PC-9 (cell line): Measurements from ENCODE around the gene NAE1. TPM values are rescaled to one million over a fixed set of nuclear protein-coding genes. Genes with fewer than 3 reads are reported as not detected.

Experiments used
- BruUV-seq: library from RNA; stranded (reverse); fragments of 400-500 nt; replicated peaks from 2 replicates; lab custom pipeline; 2021; lab: Mats Ljungman, UMichigan
- CTCF ChIA-PET: fragments of 300-600 bp; sonication (Branson Sonifier 250); formaldehyde crosslinking; loops from one replicate; lab custom pipeline; 2022; ENCODE audit warnings: antibody characterized with exemption; lab: Charles Lee
- POLR2A ChIA-PET: fragments of 300-600 bp; sonication (Branson Sonifier 250); formaldehyde crosslinking; loops from one replicate; lab custom pipeline; 2022; ENCODE audit warnings: antibody characterized with exemption; ENCODE audit not compliant: unreplicated experiment; lab: Charles Lee
- DNase-seq, 2 experiments: peaks; one replicate each; pipeline versions ENCODE4 v3.0.0 to v3.0.0-alpha.2; 2015 to 2022; ENCODE audit warnings: mixed read lengths in 1 of 2
- H2AFZ ChIP-seq: fragments of 200-600 bp; sonication (generic); 2 replicates; pipeline ENCODE4 v1.8.1; 2017; ENCODE audit warnings: antibody characterized with exemption
- H3F3A ChIP-seq: fragments of 200-600 bp; sonication (generic); 2 replicates; pipeline ENCODE4 v1.8.1; 2017; ENCODE audit warnings: antibody characterized with exemption, mild to moderate bottlenecking, low read depth; ENCODE audit not compliant: insufficient read depth
- H3K27ac ChIP-seq: fragments of 200-600 bp; sonication (generic); 2 replicates; pipeline ENCODE4 v1.6.1; 2016; ENCODE audit warnings: mixed run types
- H3K27me3 ChIP-seq: fragments of 200-600 bp; sonication (generic); 2 replicates; pipeline ENCODE4 v1.6.1; 2016; ENCODE audit warnings: low read depth, mixed run types; ENCODE audit not compliant: insufficient read depth
- H3K36me3 ChIP-seq: fragments of 200-600 bp; sonication (generic); 2 replicates; pipeline ENCODE4 v1.6.1; 2016; ENCODE audit warnings: low read depth, mixed run types
- H3K4me1 ChIP-seq: fragments of 200-600 bp; sonication (generic); replicated peaks from 2 replicates; pipeline ENCODE4 v1.6.1; 2016; ENCODE audit warnings: mixed run types; ENCODE audit not compliant: insufficient read depth
- H3K4me2 ChIP-seq: fragments of 200-600 bp; sonication (generic); 2 replicates; pipeline ENCODE4 v1.6.1; 2017; ENCODE audit warnings: mixed run types
- H3K4me3 ChIP-seq: fragments of 200-600 bp; sonication (generic); 2 replicates; pipeline ENCODE4 v1.6.1; 2016; ENCODE audit warnings: mixed run types
- H3K79me2 ChIP-seq: fragments of 200-600 bp; sonication (generic); 2 replicates; pipeline ENCODE4 v1.6.1; 2017; ENCODE audit warnings: low read depth, mixed run types
- H3K9me2 ChIP-seq: fragments of 200-600 bp; sonication (generic); 2 replicates; pipeline ENCODE4 v1.8.1; 2017; ENCODE audit warnings: mild to moderate bottlenecking; ENCODE audit not compliant: insufficient read depth
- H3K9me3 ChIP-seq: fragments of 200-600 bp; sonication (generic); 2 replicates; pipeline ENCODE4 v1.8.1; 2016; ENCODE audit warnings: low read depth; ENCODE audit not compliant: insufficient read depth
- H4K20me1 ChIP-seq: fragments of 200-600 bp; sonication (generic); 2 replicates; pipeline ENCODE4 v1.8.1; 2017; ENCODE audit not compliant: insufficient read depth
- EZH2 ChIP-seq: fragments of 200-600 bp; sonication (generic); IDR thresholded peaks from 2 replicates; pipeline ENCODE4 v1.8.0; 2017; ENCODE audit warnings: antibody characterized with exemption, low read depth
- intact Hi-C: fragments of 100-400 bp; cut with micrococcal nuclease; formaldehyde crosslinking; loops from one replicate; pipeline ENCODE4 v1.10.0; 2022; ENCODE audit not compliant: unreplicated experiment
- total RNA-seq: library from RNA; stranded (reverse); gene quantifications from 2 replicates; pipeline ENCODE4 v1.2.3, GENCODE V29; 2021
- TF ChIP-seq, protein P1 (sequence below): fragments of 200-600 bp; sonication (generic); conservative IDR thresholded peaks from 2 replicates; pipeline ENCODE4 v1.6.1; 2017; ENCODE audit warnings: mixed run types, antibody characterized with exemption, mild to moderate bottlenecking, moderate library complexity

Gene NAE1
- total RNA-seq, 1 experiment from 2014 or later = 72.7 TPM

DNA sequence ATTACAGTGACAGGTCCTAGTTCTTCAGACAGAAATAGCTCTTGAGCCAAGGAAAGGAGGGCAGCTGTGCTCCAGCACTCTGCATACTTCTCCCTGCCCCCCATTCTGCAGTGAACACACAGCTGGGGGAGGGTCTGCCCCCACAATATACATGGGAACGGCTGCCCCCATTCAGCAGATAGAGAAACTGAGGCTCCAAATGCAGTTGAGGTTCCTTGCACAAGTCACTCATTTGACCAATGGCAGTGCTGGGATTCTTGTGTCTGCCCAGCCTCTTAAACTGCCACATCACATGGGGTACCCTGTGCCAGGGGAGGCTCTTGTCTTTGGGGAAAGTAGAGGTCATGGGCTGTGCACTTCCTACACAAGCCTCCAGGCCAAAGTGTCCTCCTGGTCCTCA, 38.6 kb upstream of the NAE1 start:
- POLR2A ChIA-PET = interaction anchor here (0.7 kb wide), 1 partner anchor 218 kb away, joined by 6 read pairs; no protein-coding TSS in a partner anchor
- H3K4me3 ChIP-seq = no peak overlapping the region
- intact Hi-C loops = loop anchor here (2.0 kb wide), 1 partner anchor 261 kb away; no protein-coding TSS in a partner anchor
- H3K27me3 ChIP-seq = no peaks in the 10 kb centered on the region
- BruUV-seq = no TSS peak
- H3K9me3 ChIP-seq = no peaks in the 10 kb centered on the region
- H3K4me2 ChIP-seq = no peak overlapping the region
- DNase-seq = no peak
- H3K4me1 ChIP-seq = peaks cover 7% of the 10 kb centered on the region
- no peak overlapping the region for H2AFZ ChIP-seq
- H3K27ac ChIP-seq = no peak overlapping the region
- H4K20me1 ChIP-seq = no peaks in the 10 kb centered on the region
- H3K79me2 ChIP-seq = no peaks in the 10 kb centered on the region
- no peaks in the 10 kb centered on the region for H3K36me3 ChIP-seq
- CTCF ChIA-PET = no interaction called here
- no peak for TF ChIP-seq EZH2
- TF ChIP-seq, protein P1, sequence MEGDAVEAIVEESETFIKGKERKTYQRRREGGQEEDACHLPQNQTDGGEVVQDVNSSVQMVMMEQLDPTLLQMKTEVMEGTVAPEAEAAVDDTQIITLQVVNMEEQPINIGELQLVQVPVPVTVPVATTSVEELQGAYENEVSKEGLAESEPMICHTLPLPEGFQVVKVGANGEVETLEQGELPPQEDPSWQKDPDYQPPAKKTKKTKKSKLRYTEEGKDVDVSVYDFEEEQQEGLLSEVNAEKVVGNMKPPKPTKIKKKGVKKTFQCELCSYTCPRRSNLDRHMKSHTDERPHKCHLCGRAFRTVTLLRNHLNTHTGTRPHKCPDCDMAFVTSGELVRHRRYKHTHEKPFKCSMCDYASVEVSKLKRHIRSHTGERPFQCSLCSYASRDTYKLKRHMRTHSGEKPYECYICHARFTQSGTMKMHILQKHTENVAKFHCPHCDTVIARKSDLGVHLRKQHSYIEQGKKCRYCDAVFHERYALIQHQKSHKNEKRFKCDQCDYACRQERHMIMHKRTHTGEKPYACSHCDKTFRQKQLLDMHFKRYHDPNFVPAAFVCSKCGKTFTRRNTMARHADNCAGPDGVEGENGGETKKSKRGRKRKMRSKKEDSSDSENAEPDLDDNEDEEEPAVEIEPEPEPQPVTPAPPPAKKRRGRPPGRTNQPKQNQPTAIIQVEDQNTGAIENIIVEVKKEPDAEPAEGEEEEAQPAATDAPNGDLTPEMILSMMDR = no peak
- H3F3A ChIP-seq = peaks cover 14% of the 10 kb centered on the region; the same call in 1 of the 2 replicates
- H3K9me2 ChIP-seq = no peaks in the 10 kb centered on the region

DNA sequence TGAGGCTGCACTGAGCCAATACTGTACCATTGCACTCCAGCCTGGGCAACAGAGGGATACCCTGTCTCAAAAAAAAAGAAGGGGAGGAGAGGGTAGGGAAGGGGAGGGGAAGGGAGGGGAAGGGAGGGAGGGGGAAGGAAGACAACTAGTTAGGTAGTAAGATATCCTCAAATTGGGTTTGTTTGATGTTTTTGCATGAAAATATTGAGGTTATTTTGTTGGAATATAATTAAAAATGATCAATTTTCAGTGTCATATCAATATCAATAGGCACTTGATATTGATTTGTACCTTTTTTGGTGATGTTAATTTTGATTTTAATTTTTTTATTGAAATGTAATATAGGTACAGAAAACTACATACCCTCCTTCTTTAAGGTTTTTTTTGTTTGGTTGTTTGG, 32.9 kb upstream of the NAE1 start:
- H3K27ac ChIP-seq = no peak overlapping the region
- no peaks in the 10 kb centered on the region for H3K9me3 ChIP-seq
- no peak overlapping the region for H3K4me2 ChIP-seq
- H3K79me2 ChIP-seq = no peaks in the 10 kb centered on the region
- no peak overlapping the region for H2AFZ ChIP-seq
- no peaks in the 10 kb centered on the region for H3K4me1 ChIP-seq
- H3K9me2 ChIP-seq = no peaks in the 10 kb centered on the region
- intact Hi-C loops = no loop called here
- POLR2A ChIA-PET = no interaction called here
- CTCF ChIA-PET = no interaction called here
- TF ChIP-seq, protein P1 = no peak
- no peak for TF ChIP-seq EZH2
- DNase-seq = no peak
- H3F3A ChIP-seq = peaks cover 5% of the 10 kb centered on the region; the same call in 1 of the 2 replicates
- H3K27me3 ChIP-seq = no peaks in the 10 kb centered on the region
- no peaks in the 10 kb centered on the region for H3K36me3 ChIP-seq
- no TSS peak for BruUV-seq
- no peaks in the 10 kb centered on the region for H4K20me1 ChIP-seq
- no peak overlapping the region for H3K4me3 ChIP-seq

DNA sequence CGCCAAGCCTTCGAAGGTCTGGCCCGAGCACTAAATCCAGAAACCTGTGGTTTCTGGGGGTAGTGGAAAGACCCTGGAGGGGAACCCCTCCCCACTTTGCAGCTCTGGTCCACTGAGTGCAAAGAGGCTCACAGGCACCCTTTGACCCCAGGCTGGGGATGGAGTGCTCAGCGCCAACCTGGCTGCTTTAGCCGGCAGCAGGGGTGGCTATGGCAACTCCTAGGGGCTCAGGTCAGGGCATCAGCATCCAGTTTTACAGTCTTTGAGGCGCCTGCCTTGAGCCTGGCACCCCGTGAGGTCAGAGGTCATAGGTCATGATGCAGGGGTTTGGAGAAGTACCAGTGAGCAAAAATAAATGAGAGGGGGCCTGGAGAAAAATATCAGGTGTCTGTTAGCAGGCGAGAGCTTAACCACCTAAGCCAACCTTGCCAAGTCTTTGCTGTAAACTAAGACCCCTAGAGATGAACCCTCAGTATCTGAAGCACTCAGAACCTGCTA, 31.3 kb upstream of the NAE1 start:
- no peak for DNase-seq
- Histone ChIP-seq H3K4me3 (no peak overlapping the region), H3K4me2 (no peak overlapping the region), H4K20me1 (no peaks in the 10 kb centered on the region), H2AFZ (no peak overlapping the region), H3K27ac (no peak overlapping the region), H3K79me2 (no peaks in the 10 kb centered on the region), H3K36me3 (no peaks in the 10 kb centered on the region), H3K4me1 (no peaks in the 10 kb centered on the region), H3K9me2 (no peaks in the 10 kb centered on the region), H3F3A (peaks cover 8% of the 10 kb centered on the region; the same call in 1 of the 2 replicates), H3K27me3 (no peaks in the 10 kb centered on the region), H3K9me3 (no peaks in the 10 kb centered on the region)
- ChIA-PET CTCF (no interaction called here), POLR2A (no interaction called here)
- BruUV-seq = no TSS peak
- intact Hi-C loops = no loop called here
- TF ChIP-seq, protein P1 = no peak
- TF ChIP-seq EZH2 = no peak
